Left renal pelvis (tissue), 4 donors: ENCODE results near the gene CD207. TPM values are rescaled to one million over a fixed set of nuclear protein-coding genes. Genes with fewer than 3 reads are reported as not detected.
"Not testable (repeated sequence)": the region's sequence is repeated elsewhere in the genome, so short reads cannot be mapped to it uniquely, and the experiment has no call there.

Source experiments
- DNase-seq, 4 donors: peaks; one replicate each; pipeline ENCODE4 v3.0.0-alpha.2; 2013; ENCODE audit warnings: low read depth in 4 of 4, low spot score in 3 of 4
- polyA plus RNA-seq, 4 donors: library from polyadenylated mRNA; unstranded; fragments of 120-200 nt; gene quantifications; one replicate each; pipeline ENCODE4 v1.2.1, GENCODE V29; 2013; ENCODE audit not compliant: insufficient read length in 4 of 4

Gene CD207
- under 1 TPM in 3 of 4 donors, not detected in 1; 0.09 to 0.14 (median 0.10) TPM for polyA plus RNA-seq

- no peak for DNase-seq
These were observed at the start of gene CD207 for GRCh38 chr2:70835643-70836042. TSS of gene CD207 (minus strand) at chr2:70835816. CDS start at chr2:70835776, 40 bp downstream.

GRCh38 chr2:70878543-70878942, 42.9 kb upstream of the CD207 start:
- not testable (repeated sequence) for DNase-seq

GRCh38 chr2:70876138-70876537, 40.5 kb upstream of the CD207 start:
- not testable (repeated sequence) for DNase-seq

GRCh38 chr2:70873541-70873940, 37.9 kb upstream of the CD207 start:
- DNase-seq: no peak

- DNase-seq: peak in 3 of 4 donors; percentile 57 to 61 (median 60)
These were observed 36.0 kb upstream of the CD207 start for GRCh38 chr2:70871398-70872211.

- no peak for DNase-seq
These were observed 35.2 kb upstream of the CD207 start for GRCh38 chr2:70870790-70871189.

GRCh38 chr2:70868970-70869369, 33.4 kb upstream of the CD207 start:
- no peak for DNase-seq

- peak; percentile 53 to 66 (median 62) for DNase-seq
These were observed 26.4 kb upstream of the CD207 start for GRCh38 chr2:70861777-70862625.

GRCh38 chr2:70855667-70856066, 20.1 kb upstream of the CD207 start:
- DNase-seq: no peak

- no peak for DNase-seq
These were observed 18.8 kb upstream of the CD207 start for GRCh38 chr2:70854411-70854810.

- no peak for DNase-seq
These were observed 17.2 kb upstream of the CD207 start for GRCh38 chr2:70852824-70853223.

GRCh38 chr2:70851704-70852103, 16.1 kb upstream of the CD207 start:
- DNase-seq: no peak

GRCh38 chr2:70850925-70851324, 15.3 kb upstream of the CD207 start:
- DNase-seq: no peak

GRCh38 chr2:70842401-70842800, 6.8 kb upstream of the CD207 start:
- DNase-seq: no peak

- no peak for DNase-seq
These were observed 2.6 kb upstream of the CD207 start for GRCh38 chr2:70837980-70838925.

GRCh38 chr2:70834881-70835280, 735 bp downstream of the CD207 start:
- DNase-seq: no peak

GRCh38 chr2:70834106-70834505, 1.5 kb downstream of the CD207 start:
- DNase-seq: no peak

- no peak for DNase-seq
These were observed 2.4 kb downstream of the CD207 start for GRCh38 chr2:70833246-70833645.

GRCh38 chr2:70832386-70832785, 3.2 kb downstream of the CD207 start:
- DNase-seq: no peak

- DNase-seq: no peak
These were observed 3.8 kb downstream of the CD207 start for GRCh38 chr2:70831861-70832260.
